ENCODE results near the gene CLIC6. TPM values are rescaled to one million over a fixed set of nuclear protein-coding genes. Genes with fewer than 3 reads are reported as not detected.

The CLIC6 gene
- total RNA-seq, 2 experiments from 2014 or later = 0.10 to 0.12 TPM

DNA sequence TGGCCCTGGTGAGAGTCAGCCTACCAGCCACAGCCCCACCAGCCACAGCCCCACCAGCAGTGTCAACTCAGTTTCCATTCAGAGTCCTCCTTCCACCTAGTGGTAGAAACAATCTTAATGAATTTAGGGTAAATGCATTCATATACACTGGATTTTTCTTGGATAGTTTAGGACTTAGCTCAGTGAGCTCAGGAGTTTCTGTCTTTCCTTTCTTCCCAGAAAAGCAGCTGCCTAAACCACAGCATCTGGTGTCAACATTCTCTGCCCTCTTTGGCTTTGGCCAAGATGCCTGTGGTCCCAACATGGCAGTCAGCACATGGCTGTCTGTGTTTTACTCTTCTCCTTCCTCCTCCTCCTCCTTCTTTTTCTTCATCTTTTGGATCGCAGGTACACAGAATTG, 94.0 kb downstream of the CLIC6 start:
- Mint-ChIP-seq H3K4me1 (ENCODE audit: low read depth) (no peaks in the 10 kb centered on the region), H3K27me3 (ENCODE audit: low read depth) (no peaks in the 10 kb centered on the region), H3K9me3 (no peaks in the 10 kb centered on the region), H3K36me3 (ENCODE audit: low read depth) (no peaks in the 10 kb centered on the region), H3K4me3 (no peak overlapping the region), H3K27ac (no peak overlapping the region)
- intact Hi-C loops (cut with micrococcal nuclease) = no loop called here
- CTCF ChIA-PET = interaction anchor here (1.3 kb wide), 1 partner anchor 19 kb away, joined by 4 read pairs; no protein-coding TSS in a partner anchor
- DNase-seq = no peak

DNA sequence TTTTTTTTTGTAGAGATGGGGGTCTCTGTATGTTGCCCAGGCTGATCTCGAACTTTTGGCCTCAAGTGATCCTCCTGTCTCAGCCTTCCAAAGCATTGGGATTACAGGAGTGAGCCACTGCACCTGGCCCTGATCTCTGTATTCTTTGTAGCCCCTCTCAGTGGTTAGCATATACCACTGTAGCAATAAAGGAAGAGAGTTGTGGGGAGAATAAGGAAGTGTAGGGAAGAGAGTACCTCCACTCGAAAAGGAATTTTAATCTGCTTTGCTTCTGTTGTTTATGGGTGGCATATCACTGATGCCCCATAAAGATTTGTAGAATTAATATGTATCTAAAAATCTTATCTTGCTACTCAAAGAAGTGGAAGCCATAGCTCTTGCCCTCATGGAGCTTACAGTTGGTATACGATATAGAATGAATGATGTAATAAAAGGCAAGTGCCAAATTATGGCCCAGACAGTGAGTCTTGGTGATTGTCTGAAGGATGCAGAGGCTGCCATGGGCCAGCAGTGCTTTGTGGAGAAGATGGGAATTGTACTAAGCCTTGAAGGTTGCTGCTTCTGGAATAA, 96.0 kb downstream of the CLIC6 start:
- Mint-ChIP-seq H3K9me3 (no peaks in the 10 kb centered on the region), H3K27me3 (ENCODE audit: low read depth) (no peaks in the 10 kb centered on the region), H3K4me3 (no peak overlapping the region), H3K4me1 (ENCODE audit: low read depth) (no peaks in the 10 kb centered on the region), H3K27ac (no peak overlapping the region), H3K36me3 (ENCODE audit: low read depth) (no peaks in the 10 kb centered on the region)
- no peak for DNase-seq
- CTCF ChIA-PET = interaction anchor here (1.5 to 1.6 kb wide), 2 partner anchors 19 to 43 kb away, joined by 3 to 6 read pairs; no protein-coding TSS in a partner anchor
- intact Hi-C loops (cut with micrococcal nuclease) = no loop called here

- intact Hi-C loops (cut with micrococcal nuclease) = no loop called here
- Mint-ChIP-seq H3K36me3 (ENCODE audit: low read depth) (no peaks in the 10 kb centered on the region), H3K27ac (no peak overlapping the region), H3K4me3 (no peak overlapping the region), H3K4me1 (ENCODE audit: low read depth) (no peaks in the 10 kb centered on the region), H3K27me3 (ENCODE audit: low read depth) (no peaks in the 10 kb centered on the region), H3K9me3 (no peaks in the 10 kb centered on the region)
- CTCF ChIA-PET = interaction anchor here (0.6 to 1.6 kb wide), 4 partner anchors 20 to 1261 kb away, joined by 3 to 6 read pairs (median 3); no protein-coding TSS in a partner anchor
- DNase-seq = no peak
Measured at GRCh38 chr21:34765619-34766018, 96.8 kb downstream of the CLIC6 start.

DNA sequence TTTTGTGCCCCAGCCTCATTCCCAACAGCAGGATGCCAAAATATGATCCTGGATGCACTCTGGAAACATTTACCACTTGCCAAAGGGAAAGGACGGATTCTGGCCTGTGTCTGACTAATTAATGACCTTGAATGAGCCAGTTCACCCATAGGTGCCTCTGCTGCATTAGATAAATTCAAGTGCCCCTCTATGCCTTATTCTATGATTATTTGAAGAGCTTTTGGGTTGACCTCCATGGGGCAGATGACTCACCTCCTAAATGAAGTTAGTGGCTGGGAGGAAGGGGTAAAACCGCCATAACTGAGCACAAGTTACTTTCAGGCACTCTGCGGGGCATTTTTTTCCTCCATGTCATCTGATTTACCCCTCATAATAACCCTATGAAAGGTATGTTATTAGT, 98.1 kb downstream of the CLIC6 start:
- CTCF ChIA-PET = interaction anchor here (1.0 kb wide), 1 partner anchor 10 kb away, joined by 3 read pairs; no protein-coding TSS in a partner anchor
- no peak overlapping the region for H3K27ac Mint-ChIP-seq
- H3K36me3 Mint-ChIP-seq (ENCODE audit: low read depth) = no peaks in the 10 kb centered on the region
- no peaks in the 10 kb centered on the region for H3K9me3 Mint-ChIP-seq
- DNase-seq = no peak
- no peak overlapping the region for H3K4me3 Mint-ChIP-seq
- H3K4me1 Mint-ChIP-seq (ENCODE audit: low read depth) = no peaks in the 10 kb centered on the region
- intact Hi-C loops (cut with micrococcal nuclease) = no loop called here
- no peaks in the 10 kb centered on the region for H3K27me3 Mint-ChIP-seq (ENCODE audit: low read depth)

Other genes with a start within 250 kb of the CLIC6 start
- not detected for gene SMIM34, start 245.0 kb upstream of the CLIC6 start, total RNA-seq
- not detected for gene KCNE1, start 156.8 kb upstream of the CLIC6 start, total RNA-seq
- gene RCAN1, start 53.9 kb upstream of the CLIC6 start, total RNA-seq = 1 to 10 TPM; 2.3 to 2.9 TPM